MM.1S (cell line): ENCODE data around the gene PKP4.
"Not testable (repeated sequence)": the region's sequence is repeated elsewhere in the genome, so short reads cannot be mapped to it uniquely, and the experiment has no call there.

ENCODE experiments used
- DNase-seq: peaks from one replicate; pipeline ENCODE4 v3.0.0-alpha.2; 2015
- H2AFZ ChIP-seq: fragments of 300-600 bp; sonication (generic); 2 replicates; pipeline ENCODE4 v1.6.0; 2016; ENCODE audit warnings: antibody characterized with exemption, low read length
- H3F3A ChIP-seq: fragments of 300-600 bp; sonication (generic); 2 replicates; pipeline ENCODE4 v1.6.1; 2016; ENCODE audit warnings: mild to moderate bottlenecking, antibody characterized with exemption, low read length, moderate library complexity, mixed read lengths; ENCODE audit not compliant: insufficient read depth
- H3K27ac ChIP-seq: fragments of 300-600 bp; sonication (generic); 2 replicates; pipeline ENCODE4 v1.5.1; 2016; ENCODE audit warnings: mild to moderate bottlenecking, low read length
- H3K27me3 ChIP-seq: fragments of 300-600 bp; sonication (generic); replicated peaks from 2 replicates; pipeline ENCODE4 v1.6.0; 2016; ENCODE audit warnings: low read length; ENCODE audit not compliant: insufficient read depth
- H3K36me3 ChIP-seq: fragments of 300-600 bp; sonication (generic); replicated peaks from 2 replicates; pipeline ENCODE4 v1.6.1; 2016; ENCODE audit warnings: mild to moderate bottlenecking, low read length, mixed read lengths; ENCODE audit not compliant: insufficient read depth
- H3K4me1 ChIP-seq: fragments of 300-600 bp; sonication (generic); 2 replicates; pipeline ENCODE4 v1.6.1; 2016; ENCODE audit warnings: low read length, mixed read lengths
- H3K4me2 ChIP-seq: fragments of 300-600 bp; sonication (generic); 2 replicates; pipeline ENCODE4 v1.6.0; 2016; ENCODE audit warnings: low read depth, low read length
- H3K4me3 ChIP-seq: fragments of 300-600 bp; sonication (generic); 2 replicates; pipeline ENCODE4 v1.5.1; 2016; ENCODE audit warnings: low read length, mixed read lengths
- H3K79me2 ChIP-seq: fragments of 300-600 bp; sonication (generic); 2 replicates; pipeline ENCODE4 v1.6.1; 2016; ENCODE audit warnings: mixed run types, low read length, mixed read lengths
- H3K9ac ChIP-seq: fragments of 300-600 bp; sonication (generic); 2 replicates; pipeline ENCODE4 v1.6.1; 2016; ENCODE audit warnings: low read length, mixed read lengths
- H3K9me2 ChIP-seq: fragments of 300-600 bp; sonication (generic); replicated peaks from 2 replicates; pipeline ENCODE4 v1.6.1; 2016; ENCODE audit warnings: mild to moderate bottlenecking, low read length, mixed read lengths; ENCODE audit not compliant: insufficient read depth
- H3K9me3 ChIP-seq: fragments of 300-600 bp; sonication (generic); replicated peaks from 2 replicates; pipeline ENCODE4 v1.6.1; 2016; ENCODE audit warnings: mild to moderate bottlenecking, low read length, mixed read lengths; ENCODE audit not compliant: insufficient read depth
- H4K20me1 ChIP-seq: fragments of 300-600 bp; sonication (generic); 2 replicates; pipeline ENCODE4 v1.6.1; 2016; ENCODE audit warnings: mild to moderate bottlenecking, low read length, moderate library complexity, mixed read lengths; ENCODE audit not compliant: insufficient read depth
- CTCF ChIP-seq: fragments of 300-600 bp; sonication (generic); IDR thresholded peaks from 2 replicates; pipeline ENCODE4 v1.5.1; 2016; ENCODE audit warnings: antibody characterized with exemption, low read length, mixed read lengths
- EZH2 ChIP-seq: fragments of 300-600 bp; sonication (generic); optimal IDR thresholded peaks from 2 replicates; pipeline ENCODE3; 2017; ENCODE audit warnings: low read depth, mild to moderate bottlenecking, antibody characterized with exemption, low read length, mixed read lengths
- EZH2phosphoT487 ChIP-seq: fragments of 300-600 bp; sonication (generic); IDR thresholded peaks from 2 replicates; pipeline ENCODE4 v1.6.1; 2018; ENCODE audit warnings: antibody characterized with exemption, low read length

The PKP4 gene

GRCh38 chr2:158432117-158432516, 24.6 kb upstream of the PKP4 start:
- H3F3A ChIP-seq, result no peaks in the 10 kb centered on the region
- H3K27me3 ChIP-seq, result no peaks in the 10 kb centered on the region
- no peaks in the 10 kb centered on the region for H3K4me1 ChIP-seq
- no peak overlapping the region for H3K4me3 ChIP-seq
- H3K4me2 ChIP-seq, result no peak overlapping the region
- H3K27ac ChIP-seq, result no peak overlapping the region
- no peaks in the 10 kb centered on the region for H4K20me1 ChIP-seq
- no peak overlapping the region for H2AFZ ChIP-seq
- DNase-seq, result no peak
- H3K9me2 ChIP-seq, result no peaks in the 10 kb centered on the region
- no peaks in the 10 kb centered on the region for H3K9me3 ChIP-seq
- no peaks in the 10 kb centered on the region for H3K79me2 ChIP-seq
- no peaks in the 10 kb centered on the region for H3K36me3 ChIP-seq
- no peak overlapping the region for H3K9ac ChIP-seq
- TF ChIP-seq EZH2 (no peak), EZH2phosphoT487 (no peak), CTCF (no peak)

GRCh38 chr2:158433716-158434115, 23.0 kb upstream of the PKP4 start:
- not testable (repeated sequence) for H3K4me3 ChIP-seq, H3K36me3 ChIP-seq, H3K4me2 ChIP-seq, H3K9me3 ChIP-seq, H3K79me2 ChIP-seq, H3K9ac ChIP-seq, H2AFZ ChIP-seq, DNase-seq, H3K4me1 ChIP-seq, H3K27me3 ChIP-seq, H3K9me2 ChIP-seq, H3F3A ChIP-seq, H3K27ac ChIP-seq, H4K20me1 ChIP-seq

GRCh38 chr2:158439062-158439461, 17.7 kb upstream of the PKP4 start:
- DNase-seq, H3K4me2 ChIP-seq, H3K27me3 ChIP-seq, H3K27ac ChIP-seq, H3K79me2 ChIP-seq, H3K36me3 ChIP-seq, H3K9ac ChIP-seq, H3K4me3 ChIP-seq, H3K4me1 ChIP-seq, H3K9me2 ChIP-seq, H3F3A ChIP-seq, H2AFZ ChIP-seq, H4K20me1 ChIP-seq, H3K9me3 ChIP-seq: not testable (repeated sequence)

- H3K27me3 ChIP-seq, result no peaks in the 10 kb centered on the region
- H3K27ac ChIP-seq, result no peak overlapping the region
- no peaks in the 10 kb centered on the region for H3K9me2 ChIP-seq
- H2AFZ ChIP-seq, result no peak overlapping the region
- H3K36me3 ChIP-seq, result no peaks in the 10 kb centered on the region
- DNase-seq, result no peak
- H3K9me3 ChIP-seq, result no peaks in the 10 kb centered on the region
- TF ChIP-seq CTCF, result no peak
- TF ChIP-seq EZH2, result no peak
- TF ChIP-seq EZH2phosphoT487, result no peak
- no peaks in the 10 kb centered on the region for H3K4me1 ChIP-seq
- H3K9ac ChIP-seq, result no peak overlapping the region
- H4K20me1 ChIP-seq, result no peaks in the 10 kb centered on the region
- no peak overlapping the region for H3K4me3 ChIP-seq
- H3K4me2 ChIP-seq, result no peak overlapping the region
- no peaks in the 10 kb centered on the region for H3K79me2 ChIP-seq
- H3F3A ChIP-seq, result no peaks in the 10 kb centered on the region
These were observed 13.1 kb upstream of the PKP4 start for GRCh38 chr2:158443606-158444005.
